ENCODE measurements around the gene WDR36.

WDR36 gene

GRCh38 chr5:111165058-111165457 is 72.9 kb downstream of the WDR36 start:
- Mint-ChIP-seq H3K36me3 (no peaks in the 10 kb centered on the region), H3K4me3 (no peak overlapping the region), H3K27me3 (peaks cover 0 to 4% of the 10 kb centered on the region in 2 donors), H3K27ac (no peak overlapping the region), H3K4me1 (no peaks in the 10 kb centered on the region), H3K9me3 (no peaks in the 10 kb centered on the region)
- no peak for ATAC-seq (replicated peaks)
- DNase-seq, result no peak

- H3K27ac Mint-ChIP-seq, result no peak overlapping the region
- peaks cover 0 to 5% of the 10 kb centered on the region in 2 donors for H3K27me3 Mint-ChIP-seq
- no peaks in the 10 kb centered on the region for H3K9me3 Mint-ChIP-seq
- no peak overlapping the region for H3K4me3 Mint-ChIP-seq
- ATAC-seq (replicated peaks) (no peak), DNase-seq (no peak)
- no peaks in the 10 kb centered on the region for H3K4me1 Mint-ChIP-seq
- H3K36me3 Mint-ChIP-seq, result no peaks in the 10 kb centered on the region
Observed at GRCh38 chr5:111167551-111167950, 75.4 kb downstream of the WDR36 start.

GRCh38 chr5:111168608-111169007 is 76.5 kb downstream of the WDR36 start:
- Mint-ChIP-seq H3K27me3 (peaks cover 5 to 12% of the 10 kb centered on the region in 2 donors), H3K4me1 (no peaks in the 10 kb centered on the region), H3K4me3 (no peak overlapping the region), H3K9me3 (no peaks in the 10 kb centered on the region), H3K27ac (no peak overlapping the region), H3K36me3 (no peaks in the 10 kb centered on the region)
- ATAC-seq (replicated peaks), result no peak
- no peak for DNase-seq

- Mint-ChIP-seq H3K4me1 (no peaks in the 10 kb centered on the region), H3K4me3 (no peak overlapping the region), H3K27ac (no peak overlapping the region), H3K9me3 (no peaks in the 10 kb centered on the region), H3K27me3 (peaks cover 5 to 13% of the 10 kb centered on the region in 2 donors), H3K36me3 (no peaks in the 10 kb centered on the region)
- ATAC-seq (replicated peaks) (no peak), DNase-seq (no peak)
Observed at GRCh38 chr5:111169269-111169668, 77.1 kb downstream of the WDR36 start.

GRCh38 chr5:111170279-111170678 is 78.1 kb downstream of the WDR36 start:
- H3K27me3 Mint-ChIP-seq, result peaks cover 11 to 23% of the 10 kb centered on the region in 2 donors
- no peak for DNase-seq
- H3K36me3 Mint-ChIP-seq, result no peaks in the 10 kb centered on the region
- H3K4me3 Mint-ChIP-seq, result no peak overlapping the region
- no peaks in the 10 kb centered on the region for H3K4me1 Mint-ChIP-seq
- no peak overlapping the region for H3K27ac Mint-ChIP-seq
- H3K9me3 Mint-ChIP-seq, result no peaks in the 10 kb centered on the region
- ATAC-seq (replicated peaks), result no peak

- Mint-ChIP-seq H3K4me1 (no peaks in the 10 kb centered on the region), H3K27me3 (peaks cover 16 to 23% of the 10 kb centered on the region in 2 donors), H3K9me3 (no peaks in the 10 kb centered on the region), H3K4me3 (no peak overlapping the region), H3K36me3 (no peaks in the 10 kb centered on the region), H3K27ac (no peak overlapping the region)
- DNase-seq, result no peak
- ATAC-seq (replicated peaks), result no peak
Observed at GRCh38 chr5:111172504-111172903, 80.4 kb downstream of the WDR36 start.

GRCh38 chr5:111173476-111173875 is 81.3 kb downstream of the WDR36 start:
- no peaks in the 10 kb centered on the region for H3K4me1 Mint-ChIP-seq
- H3K27me3 Mint-ChIP-seq, result peaks cover 16 to 29% of the 10 kb centered on the region in 2 donors
- no peaks in the 10 kb centered on the region for H3K36me3 Mint-ChIP-seq
- ATAC-seq (replicated peaks), result no peak
- DNase-seq, result no peak
- no peak overlapping the region for H3K4me3 Mint-ChIP-seq
- H3K27ac Mint-ChIP-seq, result no peak overlapping the region
- H3K9me3 Mint-ChIP-seq, result peaks cover 0 to 1% of the 10 kb centered on the region in 2 donors

Data from stimulated activated naive B cell treated with anti-CD40 and anti-IgM and Interleukin-4, amounts not matched to agents 10 μg/mL and 1 μg/mL and 100 μg/mL, for 72 hours (primary cell).